SK-N-SH treated with all-trans-retinoic acid at 6 μM for 48 hours (cell line): Measurements from ENCODE around the gene LIX1.

ENCODE experiments used
- ATAC-seq: fragments of 200-7000 bp; cut with Tn5 transposase; 3 replicates; pipeline ENCODE4 v1.9.1; 2020; ENCODE audit warnings: mild to moderate bottlenecking, moderate library complexity
- ARNTL ChIP-seq: fragments of 450-650 bp; formaldehyde crosslinking; IDR thresholded peaks from 2 replicates; pipeline ENCODE4 v1.5.0; 2020; ENCODE audit warnings: low read depth, mild to moderate bottlenecking, moderate library complexity, borderline replicate concordance
- BACH2 ChIP-seq: fragments of 250-450 bp; sonication (Bioruptor Pico); IDR thresholded peaks from 2 replicates; pipeline ENCODE4 v1.9.0; 2021; ENCODE audit warnings: mild to moderate bottlenecking, borderline replicate concordance
- CSDC2 ChIP-seq: fragments of 250-450 bp; sonication (Bioruptor Pico); IDR thresholded peaks from 2 replicates; pipeline ENCODE4 v1.5.0; 2020; ENCODE audit warnings: mild to moderate bottlenecking, moderate library complexity
- CSRNP3 ChIP-seq: fragments of 250-450 bp; sonication (Bioruptor Pico); IDR thresholded peaks from 2 replicates; pipeline ENCODE4 v1.5.1; 2021; ENCODE audit warnings: mild to moderate bottlenecking, moderate library complexity
- ESRRG ChIP-seq: fragments of 250-450 bp; sonication (Bioruptor Pico); IDR thresholded peaks from 2 replicates; pipeline ENCODE4 v1.6.1; 2021; ENCODE audit warnings: mild to moderate bottlenecking
- ISL1 ChIP-seq: fragments of 250-450 bp; sonication (Bioruptor Pico); IDR thresholded peaks from 2 replicates; pipeline ENCODE4 v2.1.2; 2022; ENCODE audit warnings: mild to moderate bottlenecking, moderate library complexity
- OSR1 ChIP-seq: fragments of 250-450 bp; sonication (Bioruptor Pico); IDR thresholded peaks from 2 replicates; pipeline ENCODE4 v1.8.0; 2022; ENCODE audit warnings: moderate library complexity, mild to moderate bottlenecking, inconsistent platforms
- PATZ1 ChIP-seq: fragments of 250-450 bp; sonication (Bioruptor Pico); IDR thresholded peaks from 2 replicates; pipeline ENCODE4 v1.8.0; 2020; ENCODE audit warnings: mild to moderate bottlenecking, moderate library complexity, borderline replicate concordance
- POU6F1 ChIP-seq: fragments of 250-450 bp; sonication (Bioruptor Pico); IDR thresholded peaks from 2 replicates; pipeline ENCODE4 v1.8.0; 2021; ENCODE audit warnings: low read depth, mild to moderate bottlenecking, moderate library complexity, borderline replicate concordance
- PPARA ChIP-seq: fragments of 250-450 bp; sonication (Bioruptor Pico); IDR thresholded peaks from 2 replicates; pipeline ENCODE4 v1.5.0; 2020; ENCODE audit warnings: mild to moderate bottlenecking, borderline replicate concordance
- RARB ChIP-seq: fragments of 250-450 bp; sonication (Bioruptor Pico); IDR thresholded peaks from 2 replicates; pipeline ENCODE4 v1.8.0; 2021; ENCODE audit warnings: mild to moderate bottlenecking, moderate library complexity
- TCF4 ChIP-seq: fragments of 250-450 bp; sonication (Bioruptor Pico); IDR thresholded peaks from 2 replicates; pipeline ENCODE4 v1.8.0; 2021; ENCODE audit warnings: mild to moderate bottlenecking, moderate library complexity, borderline replicate concordance
- TOX ChIP-seq: fragments of 250-450 bp; sonication (Bioruptor Pico); IDR thresholded peaks from 2 replicates; pipeline ENCODE4 v1.8.0; 2021; ENCODE audit warnings: mild to moderate bottlenecking, moderate library complexity, borderline replicate concordance
- TSHZ2 ChIP-seq: fragments of 250-450 bp; sonication (Bioruptor Pico); IDR thresholded peaks from 2 replicates; pipeline ENCODE4 v1.5.0; 2020; ENCODE audit warnings: mild to moderate bottlenecking, moderate library complexity
- ZC3H10 ChIP-seq: fragments of 250-450 bp; sonication (Bioruptor Pico); IDR thresholded peaks from 2 replicates; pipeline ENCODE4 v1.5.1; 2021; ENCODE audit warnings: mild to moderate bottlenecking, moderate library complexity
- ZFP3 ChIP-seq: fragments of 250-450 bp; sonication (Bioruptor Pico); IDR thresholded peaks from 2 replicates; pipeline ENCODE4 v1.5.0; 2020; ENCODE audit warnings: mild to moderate bottlenecking, moderate library complexity
- ZFP30 ChIP-seq: fragments of 450-650 bp; formaldehyde crosslinking; IDR thresholded peaks from 2 replicates; pipeline ENCODE4 v1.5.0; 2022; ENCODE audit warnings: mild to moderate bottlenecking, moderate library complexity
- ZNF565 ChIP-seq: fragments of 450-650 bp; formaldehyde crosslinking; conservative IDR thresholded peaks from 2 replicates; pipeline ENCODE4 v1.5.0; 2020; ENCODE audit warnings: low read depth, mild to moderate bottlenecking, moderate library complexity

LIX1 gene

GRCh38 chr5:97183930-97184213, 41.5 kb upstream of the LIX1 start (continued):
- no peak for TF ChIP-seq TSHZ2 (CRISPR knock-in tag)

GRCh38 chr5:97183100-97183929, 40.9 kb upstream of the LIX1 start, which contains the start of gene RIOK2:
RIOK2 (minus strand) TSS chr5:97183247; CDS start chr5:97183191, 56 bp downstream.
- TF ChIP-seq TSHZ2 (CRISPR knock-in tag) (0 out of 2 replicates have a peak, but pooled peaks have one; percentile 40), RARB (CRISPR knock-in tag) (no peak), ZFP3 (CRISPR knock-in tag) (0 out of 2 replicates have a peak, but pooled peaks have one; percentile 34), TCF4 (CRISPR knock-in tag) (peak; percentile 19; the same call in 1 of the 2 replicates)
- TF ChIP-seq, all 23 proteins: peak for 3
- peak; percentile 97 for ATAC-seq

GRCh38 chr5:97182571-97183099, 40.2 kb upstream of the LIX1 start:
- no peak for TF ChIP-seq ZNF565 (CRISPR knock-in tag)
- no peak for TF ChIP-seq TCF4 (CRISPR knock-in tag)
- no peak for TF ChIP-seq ISL1 (CRISPR knock-in tag)
- TF ChIP-seq TOX (CRISPR knock-in tag): no peak
- TF ChIP-seq ZC3H10: no peak
- no peak for TF ChIP-seq ESRRG (CRISPR knock-in tag)
- no peak for TF ChIP-seq ZFP30 (CRISPR knock-in tag)
- no peak for TF ChIP-seq ARNTL (CRISPR knock-in tag)
- no peak for TF ChIP-seq PPARA (CRISPR knock-in tag)
- no peak for TF ChIP-seq POU6F1 (CRISPR knock-in tag)
- TF ChIP-seq CSDC2 (CRISPR knock-in tag): no peak
- no peak for TF ChIP-seq OSR1 (CRISPR knock-in tag)
- no peak for TF ChIP-seq BACH2 (CRISPR knock-in tag)
- no peak for TF ChIP-seq CSRNP3 (CRISPR knock-in tag)
- TF ChIP-seq TSHZ2 (CRISPR knock-in tag): no peak
- TF ChIP-seq RARB (CRISPR knock-in tag): no peak
- TF ChIP-seq PATZ1 (CRISPR knock-in tag): no peak
- no peak; the same call in 2 of the 3 replicates for ATAC-seq
